ENCODE results near the gene PLBD2.

Gene PLBD2

GRCh38 chr12:113359939-113360748 is 1.8 kb downstream of the PLBD2 start:
- H2BK120ac ChIP-seq (ENCODE audit: low read depth, low read length): no peak overlapping the region
- peak; percentile 16 for DNase-seq
- no peak overlapping the region for H2BK12ac ChIP-seq (ENCODE audit: low read length in 2 of 2)
- H3K79me1 ChIP-seq (replicated peaks; ENCODE audit: low read length, poor library complexity, severe bottlenecking): peaks cover 26% of the 10 kb centered on the region
- no peak overlapping the region for H2BK5ac ChIP-seq (ENCODE audit: low read depth, low read length, poor library complexity, severe bottlenecking)
- no peak overlapping the region for H3K27ac ChIP-seq (ENCODE audit: low read length, poor library complexity, severe bottlenecking)
- no peak overlapping the region for H2AK5ac ChIP-seq (ENCODE audit: low read length, severe bottlenecking)
- no peak overlapping the region for H2BK15ac ChIP-seq (ENCODE audit: low read depth, poor library complexity, severe bottlenecking)
- no peak overlapping the region for H4K8ac ChIP-seq (ENCODE audit: low read length)
- H3K4me3 ChIP-seq (ENCODE audit: insufficient read depth in 1 of 2, low read depth in 1 of 2, low read length in 2 of 2): peak overlapping the region in 1 of 2 experiments; percentile 99
- H2AFZ ChIP-seq (ENCODE audit: low read depth, low read length): no peak overlapping the region
- no peak overlapping the region for H3K4ac ChIP-seq (ENCODE audit: low read depth in 1 of 2, low read length in 2 of 2)
- WGBS: 83% methylated on average over 9 of the region's 9 CpGs
- H3K14ac ChIP-seq (ENCODE audit: low read length in 2 of 2): no peak overlapping the region
- peaks cover 0 to 3% of the 10 kb centered on the region in 2 experiments for H3K36me3 ChIP-seq (ENCODE audit: control insufficient read depth in 1 of 2, insufficient read depth in 2 of 2, low read depth in 1 of 2, low read length in 2 of 2)
- H3K4me1 ChIP-seq (ENCODE audit: control insufficient read depth, insufficient read depth, low read depth, low read length): peaks cover 20% of the 10 kb centered on the region
- H3K23ac ChIP-seq (ENCODE audit: low read length in 2 of 2): no peak overlapping the region
- H3K9me3 ChIP-seq (ENCODE audit: control insufficient read depth, low read length): no peaks in the 10 kb centered on the region
- H3K18ac ChIP-seq (ENCODE audit: low read depth in 1 of 2, low read length in 2 of 2): no peak overlapping the region
- H3K9ac ChIP-seq (ENCODE audit: low read length): peak overlapping the region; percentile 91
- no peak overlapping the region for H3K4me2 ChIP-seq (ENCODE audit: low read length, poor library complexity, severe bottlenecking)
- H3K27me3 ChIP-seq (ENCODE audit: control insufficient read depth in 1 of 2, insufficient read depth in 1 of 2, low read length in 2 of 2): no peaks in the 10 kb centered on the region
- H4K91ac ChIP-seq (ENCODE audit: low read length): peak overlapping the region; percentile 9

DNA sequence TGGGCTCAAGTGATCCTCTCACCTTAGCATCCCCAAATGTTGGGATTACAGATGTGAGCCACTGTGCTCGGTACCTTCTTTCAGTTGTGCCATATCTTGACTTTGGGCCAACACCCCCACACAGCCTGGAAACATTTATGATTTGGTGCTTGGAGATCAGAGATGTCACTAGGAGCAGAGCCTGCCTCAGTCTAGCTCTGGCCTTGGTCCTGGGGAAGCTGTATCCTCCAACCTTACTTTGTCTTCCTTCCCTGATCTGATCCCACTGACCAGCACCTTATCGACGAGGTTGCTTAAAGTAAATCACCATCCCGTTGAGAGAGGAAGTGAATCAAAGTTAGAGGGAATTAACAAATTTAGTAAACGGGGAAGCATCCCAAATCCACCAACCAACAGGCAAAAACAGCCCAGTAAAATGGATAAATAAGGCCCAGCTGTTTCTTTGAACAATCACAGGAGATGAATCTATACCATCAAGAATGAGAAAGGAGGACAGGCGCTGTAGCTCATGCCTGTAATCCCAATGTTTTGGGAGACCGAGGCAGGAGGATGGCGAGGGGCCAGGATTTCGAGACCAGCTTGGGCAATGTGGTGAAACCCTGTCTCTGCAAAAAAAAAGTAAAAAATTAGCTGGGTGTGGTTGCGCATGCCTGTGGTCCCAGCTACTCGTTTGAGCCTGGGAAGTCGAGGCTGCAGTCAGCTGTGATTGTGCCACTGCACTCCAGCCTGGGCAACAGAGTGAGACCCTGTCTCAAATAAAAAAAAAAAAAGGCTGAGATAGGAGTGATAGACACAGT is 3.4 kb downstream of the PLBD2 start:
- Histone ChIP-seq H4K8ac (ENCODE audit: low read length) (no peak overlapping the region), H4K91ac (ENCODE audit: low read length) (no peak overlapping the region), H2BK15ac (ENCODE audit: low read depth, poor library complexity, severe bottlenecking) (no peak overlapping the region), H3K27me3 (ENCODE audit: control insufficient read depth in 1 of 2, insufficient read depth in 1 of 2, low read length in 2 of 2) (no peaks in the 10 kb centered on the region), H2BK12ac (ENCODE audit: low read length in 2 of 2) (no peak overlapping the region), H3K9me3 (ENCODE audit: control insufficient read depth, low read length) (no peaks in the 10 kb centered on the region), H2BK120ac (ENCODE audit: low read depth, low read length) (no peak overlapping the region), H3K4me1 (ENCODE audit: control insufficient read depth, insufficient read depth, low read depth, low read length) (peaks cover 20% of the 10 kb centered on the region), H3K9ac (ENCODE audit: low read length) (no peak overlapping the region), H2AFZ (ENCODE audit: low read depth, low read length) (no peak overlapping the region), H3K36me3 (ENCODE audit: control insufficient read depth in 1 of 2, insufficient read depth in 2 of 2, low read depth in 1 of 2, low read length in 2 of 2) (peaks cover 3 to 8% of the 10 kb centered on the region in 2 experiments), H3K79me1 (replicated peaks; ENCODE audit: low read length, poor library complexity, severe bottlenecking) (peaks cover 33% of the 10 kb centered on the region), H3K23ac (ENCODE audit: low read length in 2 of 2) (no peak overlapping the region), H3K4me2 (ENCODE audit: low read length, poor library complexity, severe bottlenecking) (no peak overlapping the region), H2BK5ac (ENCODE audit: low read depth, low read length, poor library complexity, severe bottlenecking) (no peak overlapping the region), H3K14ac (ENCODE audit: low read length in 2 of 2) (no peak overlapping the region), H3K4me3 (ENCODE audit: insufficient read depth in 1 of 2, low read depth in 1 of 2, low read length in 2 of 2) (no peak overlapping the region), H3K4ac (ENCODE audit: low read depth in 1 of 2, low read length in 2 of 2) (no peak overlapping the region), H3K27ac (ENCODE audit: low read length, poor library complexity, severe bottlenecking) (no peak overlapping the region), H2AK5ac (ENCODE audit: low read length, severe bottlenecking) (no peak overlapping the region), H3K18ac (ENCODE audit: low read depth in 1 of 2, low read length in 2 of 2) (no peak overlapping the region)
- no peak for DNase-seq
- WGBS: 91% methylated on average over 8 of the region's 12 CpGs

DNA sequence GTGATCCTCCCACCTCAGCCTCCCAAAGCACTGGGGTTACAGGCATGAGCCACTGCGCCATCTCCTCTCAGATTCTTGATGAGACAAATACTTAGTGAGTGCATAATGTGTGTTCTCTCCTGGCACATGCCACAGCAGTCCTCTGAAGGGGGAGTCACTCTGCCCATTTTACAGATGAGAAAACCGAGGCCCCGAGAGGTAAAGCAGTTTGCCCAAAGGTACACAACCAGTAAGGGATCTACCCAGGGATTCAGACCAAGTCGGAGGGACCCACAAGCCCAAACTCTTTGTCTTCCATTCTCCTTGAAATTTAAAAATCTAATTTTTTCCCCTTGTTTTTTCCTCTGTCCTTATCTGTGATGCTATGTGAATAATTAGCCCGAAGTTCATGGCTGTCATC is 6.3 kb downstream of the PLBD2 start:
- H2AK5ac ChIP-seq (ENCODE audit: low read length, severe bottlenecking): no peak overlapping the region
- H2BK120ac ChIP-seq (ENCODE audit: low read depth, low read length): no peak overlapping the region
- no peak overlapping the region for H3K23ac ChIP-seq (ENCODE audit: low read length in 2 of 2)
- H3K18ac ChIP-seq (ENCODE audit: low read depth in 1 of 2, low read length in 2 of 2): no peak overlapping the region
- no peak overlapping the region for H2BK12ac ChIP-seq (ENCODE audit: low read length in 2 of 2)
- no peak overlapping the region for H2AFZ ChIP-seq (ENCODE audit: low read depth, low read length)
- WGBS: 96% methylated on average over 5 of the region's 5 CpGs
- H3K14ac ChIP-seq (ENCODE audit: low read length in 2 of 2): no peak overlapping the region
- no peak overlapping the region for H4K8ac ChIP-seq (ENCODE audit: low read length)
- no peak overlapping the region for H2BK5ac ChIP-seq (ENCODE audit: low read depth, low read length, poor library complexity, severe bottlenecking)
- no peak overlapping the region for H2BK15ac ChIP-seq (ENCODE audit: low read depth, poor library complexity, severe bottlenecking)
- H3K79me1 ChIP-seq (replicated peaks; ENCODE audit: low read length, poor library complexity, severe bottlenecking): peaks cover 36% of the 10 kb centered on the region
- DNase-seq: no peak
- H3K9me3 ChIP-seq (ENCODE audit: control insufficient read depth, low read length): no peaks in the 10 kb centered on the region
- H3K4me3 ChIP-seq (ENCODE audit: insufficient read depth in 1 of 2, low read depth in 1 of 2, low read length in 2 of 2): no peak overlapping the region
- no peak overlapping the region for H3K4me2 ChIP-seq (ENCODE audit: low read length, poor library complexity, severe bottlenecking)
- peaks cover 7% of the 10 kb centered on the region for H3K4me1 ChIP-seq (ENCODE audit: control insufficient read depth, insufficient read depth, low read depth, low read length)
- H3K9ac ChIP-seq (ENCODE audit: low read length): no peak overlapping the region
- H3K27ac ChIP-seq (ENCODE audit: low read length, poor library complexity, severe bottlenecking): no peak overlapping the region
- no peak overlapping the region for H3K4ac ChIP-seq (ENCODE audit: low read depth in 1 of 2, low read length in 2 of 2)
- H4K91ac ChIP-seq (ENCODE audit: low read length): no peak overlapping the region
- no peaks in the 10 kb centered on the region for H3K27me3 ChIP-seq (ENCODE audit: control insufficient read depth in 1 of 2, insufficient read depth in 1 of 2, low read length in 2 of 2)
- H3K36me3 ChIP-seq (ENCODE audit: control insufficient read depth in 1 of 2, insufficient read depth in 2 of 2, low read depth in 1 of 2, low read length in 2 of 2): peaks cover 12 to 13% of the 10 kb centered on the region in 2 experiments
